PFSK-1 (cell line): Measurements from ENCODE around the gene CENPP.

Experiments
- FOXP2 ChIP-seq: optimal IDR thresholded peaks from 2 replicates; pipeline ENCODE3; 2011; ENCODE audit warnings: borderline replicate concordance, control low read depth, inconsistent platforms; ENCODE audit not compliant: insufficient read depth; ENCODE audit errors: extremely low read length, extremely low read depth
- POLR2AphosphoS5 ChIP-seq: IDR thresholded peaks from 2 replicates; pipeline ENCODE4 v1.6.1; 2012; ENCODE audit warnings: low read depth, mild to moderate bottlenecking, control low read depth, low read length, moderate library complexity
- SIN3A ChIP-seq: IDR thresholded peaks from 2 replicates; pipeline ENCODE4 v1.6.1; 2012; ENCODE audit warnings: mild to moderate bottlenecking, low read length, moderate library complexity, borderline replicate concordance; ENCODE audit not compliant: insufficient read depth
- TAF1 ChIP-seq: IDR thresholded peaks from 2 replicates; pipeline ENCODE4 v1.6.1; 2012; ENCODE audit warnings: low read length, control low read depth, borderline replicate concordance; ENCODE audit not compliant: insufficient read depth
- TF ChIP-seq, protein P1 (sequence below), 2 experiments: IDR thresholded peaks; 2 replicates each; pipeline versions ENCODE4 v1.6.1 to v1.8.0; 2011 to 2012; ENCODE audit warnings: low read depth in 2 of 2, low read length in 2 of 2, control low read depth in 1 of 2, inconsistent platforms in 1 of 2, mild to moderate bottlenecking in 1 of 2, moderate library complexity in 1 of 2; ENCODE audit not compliant: insufficient read depth in 1 of 2

CENPP gene

DNA sequence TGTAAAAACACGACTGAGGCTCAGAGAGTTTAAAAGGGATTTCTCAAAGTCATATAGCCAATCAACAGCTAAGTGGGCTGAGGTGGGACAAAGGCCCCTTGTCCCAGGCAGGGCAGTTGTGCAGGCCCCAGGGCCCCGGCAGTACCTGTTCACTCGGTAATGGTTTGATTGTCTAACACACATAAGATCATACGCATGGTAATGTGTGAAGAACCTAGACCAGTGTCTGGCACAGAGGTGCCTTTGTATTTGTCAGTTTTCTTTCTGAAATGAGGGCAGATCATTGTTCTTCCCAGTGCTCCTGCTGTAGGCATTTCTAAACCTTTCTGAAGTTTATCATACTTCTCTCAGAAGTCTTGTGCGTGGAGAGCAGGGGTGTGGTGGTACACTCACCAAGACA is 277.3 kb downstream of the CENPP start:
- TF ChIP-seq POLR2AphosphoS5 (no peak), SIN3A (no peak), TAF1 (no peak), FOXP2 (no peak)
- TF ChIP-seq, protein P1, sequence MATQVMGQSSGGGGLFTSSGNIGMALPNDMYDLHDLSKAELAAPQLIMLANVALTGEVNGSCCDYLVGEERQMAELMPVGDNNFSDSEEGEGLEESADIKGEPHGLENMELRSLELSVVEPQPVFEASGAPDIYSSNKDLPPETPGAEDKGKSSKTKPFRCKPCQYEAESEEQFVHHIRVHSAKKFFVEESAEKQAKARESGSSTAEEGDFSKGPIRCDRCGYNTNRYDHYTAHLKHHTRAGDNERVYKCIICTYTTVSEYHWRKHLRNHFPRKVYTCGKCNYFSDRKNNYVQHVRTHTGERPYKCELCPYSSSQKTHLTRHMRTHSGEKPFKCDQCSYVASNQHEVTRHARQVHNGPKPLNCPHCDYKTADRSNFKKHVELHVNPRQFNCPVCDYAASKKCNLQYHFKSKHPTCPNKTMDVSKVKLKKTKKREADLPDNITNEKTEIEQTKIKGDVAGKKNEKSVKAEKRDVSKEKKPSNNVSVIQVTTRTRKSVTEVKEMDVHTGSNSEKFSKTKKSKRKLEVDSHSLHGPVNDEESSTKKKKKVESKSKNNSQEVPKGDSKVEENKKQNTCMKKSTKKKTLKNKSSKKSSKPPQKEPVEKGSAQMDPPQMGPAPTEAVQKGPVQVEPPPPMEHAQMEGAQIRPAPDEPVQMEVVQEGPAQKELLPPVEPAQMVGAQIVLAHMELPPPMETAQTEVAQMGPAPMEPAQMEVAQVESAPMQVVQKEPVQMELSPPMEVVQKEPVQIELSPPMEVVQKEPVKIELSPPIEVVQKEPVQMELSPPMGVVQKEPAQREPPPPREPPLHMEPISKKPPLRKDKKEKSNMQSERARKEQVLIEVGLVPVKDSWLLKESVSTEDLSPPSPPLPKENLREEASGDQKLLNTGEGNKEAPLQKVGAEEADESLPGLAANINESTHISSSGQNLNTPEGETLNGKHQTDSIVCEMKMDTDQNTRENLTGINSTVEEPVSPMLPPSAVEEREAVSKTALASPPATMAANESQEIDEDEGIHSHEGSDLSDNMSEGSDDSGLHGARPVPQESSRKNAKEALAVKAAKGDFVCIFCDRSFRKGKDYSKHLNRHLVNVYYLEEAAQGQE (IDR thresholded peaks at IDR 0.05; ENCODE audit: insufficient read depth in 1 of 2, low read depth in 2 of 2, low read length in 2 of 2), result no peak

DNA sequence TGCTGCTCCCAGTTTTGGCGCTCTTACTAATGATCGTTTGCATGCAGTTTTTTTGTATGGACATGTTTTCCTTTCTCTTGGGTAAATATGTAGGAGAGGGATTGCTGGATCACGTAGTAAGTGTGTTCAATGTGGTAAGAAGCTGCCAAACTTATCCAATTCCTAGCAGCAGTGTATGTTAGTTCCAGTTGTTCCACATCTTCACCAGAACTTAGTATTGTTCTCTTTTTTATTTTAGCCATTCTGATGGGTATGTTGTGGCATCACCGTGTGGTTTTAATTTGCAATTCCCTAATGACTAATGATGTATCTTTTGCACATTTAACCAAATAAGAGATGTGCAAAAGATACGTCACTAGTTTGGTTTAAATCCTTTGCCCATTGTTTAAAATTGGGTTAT is 278.2 kb downstream of the CENPP start:
- TF ChIP-seq TAF1, result no peak
- TF ChIP-seq FOXP2, result no peak
- TF ChIP-seq, protein P1 (IDR thresholded peaks at IDR 0.05; ENCODE audit: insufficient read depth in 1 of 2, low read depth in 2 of 2, low read length in 2 of 2), result no peak
- no peak for TF ChIP-seq POLR2AphosphoS5
- TF ChIP-seq SIN3A, result no peak

DNA sequence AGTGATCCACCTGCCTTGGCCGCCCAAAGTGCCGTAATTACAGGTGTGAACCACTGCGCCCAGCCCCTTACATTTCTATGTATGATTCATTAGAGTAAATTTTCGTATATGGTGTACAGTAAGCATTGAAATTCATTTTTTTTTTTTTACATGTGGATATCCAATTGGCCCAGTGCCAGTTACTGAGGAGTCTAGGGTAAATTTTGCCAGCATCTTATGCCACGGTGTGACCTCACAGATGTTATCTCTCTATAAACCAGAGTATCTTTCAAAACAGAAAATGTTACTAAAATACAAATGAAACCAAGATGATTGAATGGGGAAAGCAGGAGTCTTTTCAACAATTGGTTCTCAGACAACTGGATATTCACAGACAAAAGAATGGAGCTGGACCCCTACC is 279.5 kb downstream of the CENPP start:
- TF ChIP-seq TAF1, result no peak
- no peak for TF ChIP-seq SIN3A
- no peak for TF ChIP-seq FOXP2
- TF ChIP-seq, protein P1 (IDR thresholded peaks at IDR 0.05; ENCODE audit: insufficient read depth in 1 of 2, low read depth in 2 of 2, low read length in 2 of 2), result no peak
- no peak for TF ChIP-seq POLR2AphosphoS5

DNA sequence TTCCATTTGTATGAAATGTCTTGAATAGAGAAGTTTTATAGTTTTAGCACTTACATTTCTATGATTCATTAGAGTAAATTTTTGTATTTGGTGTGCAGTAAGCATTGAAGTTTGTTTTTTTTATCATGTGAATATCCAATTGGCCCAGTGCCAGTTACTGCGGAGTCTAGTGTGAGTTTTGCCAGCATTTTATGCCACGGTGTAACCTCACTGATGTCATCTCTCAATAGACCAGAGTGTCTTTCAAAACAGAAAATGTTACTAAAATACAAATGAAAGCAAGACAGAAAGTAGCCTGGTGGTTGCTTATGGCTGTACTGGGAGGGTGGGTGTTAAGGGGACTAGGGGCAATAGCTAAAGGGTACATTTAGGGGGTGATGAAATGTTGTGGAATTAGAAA is 281.3 kb downstream of the CENPP start:
- TF ChIP-seq SIN3A, result no peak
- TF ChIP-seq FOXP2, result no peak
- TF ChIP-seq, protein P1 (IDR thresholded peaks at IDR 0.05; ENCODE audit: insufficient read depth in 1 of 2, low read depth in 2 of 2, low read length in 2 of 2), result no peak
- no peak for TF ChIP-seq POLR2AphosphoS5
- TF ChIP-seq TAF1, result no peak

DNA sequence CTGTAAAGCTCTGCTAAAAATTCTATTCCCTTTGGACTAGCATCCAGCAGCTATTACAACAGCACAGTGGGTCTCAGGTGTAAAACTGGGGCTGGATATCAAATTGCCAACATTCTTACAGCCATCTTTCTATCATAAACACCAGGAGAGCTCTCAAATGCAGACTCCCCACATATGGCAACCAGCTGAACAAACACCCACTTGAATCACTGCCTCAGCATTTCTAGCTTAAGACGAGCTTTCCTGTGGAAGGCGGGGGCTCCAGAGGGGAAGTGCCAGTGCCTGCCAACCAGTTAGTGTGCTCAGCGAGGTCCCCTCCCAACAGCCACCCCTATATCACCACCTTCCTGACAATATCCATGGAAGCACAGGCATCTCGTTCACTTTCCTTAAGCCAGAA is 282.0 kb downstream of the CENPP start:
- no peak for TF ChIP-seq FOXP2
- no peak for TF ChIP-seq POLR2AphosphoS5
